HG03280 (cell line): Measurements from ENCODE around the gene GLE1.

Experiments used
- ATAC-seq: cut with Tn5 transposase; IDR thresholded peaks from one replicate; pipeline ENCODE4 v1.9.1; 2021; ENCODE audit warnings: mild to moderate bottlenecking, moderate library complexity; ENCODE audit not compliant: unreplicated experiment

The GLE1 gene

GRCh38 chr9:128587453-128587852, 82.9 kb downstream of the GLE1 start:
- ATAC-seq, result no peak

DNA sequence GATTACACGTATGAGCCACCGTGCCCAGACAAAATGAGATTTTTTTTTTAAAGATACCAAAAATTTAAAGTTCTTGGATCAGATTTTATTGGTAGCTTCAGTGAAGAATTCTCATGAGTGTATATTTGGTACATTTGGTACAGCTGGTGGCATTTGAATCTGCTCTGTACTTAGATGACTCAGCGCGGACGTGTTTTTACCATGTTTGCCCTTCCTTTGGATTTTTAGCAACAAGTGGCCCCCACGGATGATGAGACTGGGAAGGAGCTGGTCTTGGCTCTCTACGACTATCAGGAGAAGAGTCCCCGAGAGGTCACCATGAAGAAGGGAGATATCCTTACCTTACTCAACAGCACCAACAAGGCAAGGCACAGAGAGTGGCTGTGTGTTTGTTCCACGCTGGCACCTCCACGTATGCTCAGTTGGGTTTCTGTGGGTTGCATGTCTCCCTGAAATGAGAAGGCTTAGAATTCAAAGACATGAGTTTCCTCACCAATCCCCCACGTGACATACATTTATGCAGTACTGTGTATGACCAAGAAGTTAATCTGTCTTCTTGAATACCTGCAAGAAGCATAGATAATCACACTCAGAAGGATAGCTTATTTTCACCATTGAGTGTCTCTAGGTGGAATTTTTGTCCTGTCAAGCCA, 84.2 kb downstream of the GLE1 start:
- no peak for ATAC-seq
